ENCODE results near the gene DEPP1.

DEPP1 gene

GRCh38 chr10:44937196-44938005 is 41.2 kb downstream of the DEPP1 start:
- H3K4me1 ChIP-seq (ENCODE audit: control insufficient read depth, low read length) = peaks cover 9% of the 10 kb centered on the region
- H4K20me1 ChIP-seq (ENCODE audit: control insufficient read depth, insufficient read depth, low read depth, low read length) = no peaks in the 10 kb centered on the region
- no peaks in the 10 kb centered on the region for H3F3A ChIP-seq (ENCODE audit: control insufficient read depth, insufficient read depth)
- H3K79me2 ChIP-seq (ENCODE audit: control insufficient read depth, low read length) = no peaks in the 10 kb centered on the region
- H3K27ac ChIP-seq (ENCODE audit: low read depth, low read length) = no peak overlapping the region
- H3K4me3 ChIP-seq (ENCODE audit: low read length) = no peak overlapping the region
- H3K9me3 ChIP-seq (ENCODE audit: control insufficient read depth, insufficient read depth, low read length) = no peaks in the 10 kb centered on the region
- H3K9me2 ChIP-seq (replicated peaks; ENCODE audit: control insufficient read depth, low read length) = no peaks in the 10 kb centered on the region
- no peaks in the 10 kb centered on the region for H3K36me3 ChIP-seq (ENCODE audit: control insufficient read depth, low read length)
- no peak overlapping the region for H3K4me2 ChIP-seq (ENCODE audit: low read length)
- H3K27me3 ChIP-seq (ENCODE audit: control insufficient read depth, low read length) = peaks cover 6% of the 10 kb centered on the region; the same call in 1 of the 2 replicates
- TF ChIP-seq EZH2phosphoT487 (IDR thresholded peaks at IDR 0.05; ENCODE audit: borderline replicate concordance, low read length) = no peak
- TF ChIP-seq CTCF (IDR thresholded peaks at IDR 0.05; ENCODE audit: low read depth, low read length, poor library complexity, severe bottlenecking) = no peak

- Histone ChIP-seq H3K27me3 (ENCODE audit: control insufficient read depth, low read length) (peaks cover 3% of the 10 kb centered on the region; the same call in 1 of the 2 replicates), H3K4me1 (ENCODE audit: control insufficient read depth, low read length) (peaks cover 9% of the 10 kb centered on the region), H3F3A (ENCODE audit: control insufficient read depth, insufficient read depth) (no peaks in the 10 kb centered on the region), H3K4me3 (ENCODE audit: low read length) (no peak overlapping the region), H3K36me3 (ENCODE audit: control insufficient read depth, low read length) (no peaks in the 10 kb centered on the region), H3K4me2 (ENCODE audit: low read length) (no peak overlapping the region), H3K9me3 (ENCODE audit: control insufficient read depth, insufficient read depth, low read length) (no peaks in the 10 kb centered on the region), H4K20me1 (ENCODE audit: control insufficient read depth, insufficient read depth, low read depth, low read length) (no peaks in the 10 kb centered on the region), H3K27ac (ENCODE audit: low read depth, low read length) (no peak overlapping the region), H3K79me2 (ENCODE audit: control insufficient read depth, low read length) (no peaks in the 10 kb centered on the region), H3K9me2 (replicated peaks; ENCODE audit: control insufficient read depth, low read length) (no peaks in the 10 kb centered on the region)
- TF ChIP-seq EZH2phosphoT487 (IDR thresholded peaks at IDR 0.05; ENCODE audit: borderline replicate concordance, low read length) (no peak), CTCF (IDR thresholded peaks at IDR 0.05; ENCODE audit: low read depth, low read length, poor library complexity, severe bottlenecking) (no peak)
These were observed 42.2 kb downstream of the DEPP1 start for GRCh38 chr10:44936314-44936975.

GRCh38 chr10:44935966-44936295 is 42.7 kb downstream of the DEPP1 start:
- no peak overlapping the region for H3K4me2 ChIP-seq (ENCODE audit: low read length)
- no peaks in the 10 kb centered on the region for H3F3A ChIP-seq (ENCODE audit: control insufficient read depth, insufficient read depth)
- peaks cover 3% of the 10 kb centered on the region; the same call in 1 of the 2 replicates for H3K27me3 ChIP-seq (ENCODE audit: control insufficient read depth, low read length)
- H4K20me1 ChIP-seq (ENCODE audit: control insufficient read depth, insufficient read depth, low read depth, low read length) = no peaks in the 10 kb centered on the region
- no peak overlapping the region for H3K4me3 ChIP-seq (ENCODE audit: low read length)
- peaks cover 9% of the 10 kb centered on the region for H3K4me1 ChIP-seq (ENCODE audit: control insufficient read depth, low read length)
- H3K36me3 ChIP-seq (ENCODE audit: control insufficient read depth, low read length) = no peaks in the 10 kb centered on the region
- H3K27ac ChIP-seq (ENCODE audit: low read depth, low read length) = no peak overlapping the region
- no peaks in the 10 kb centered on the region for H3K9me2 ChIP-seq (replicated peaks; ENCODE audit: control insufficient read depth, low read length)
- H3K79me2 ChIP-seq (ENCODE audit: control insufficient read depth, low read length) = no peaks in the 10 kb centered on the region
- H3K9me3 ChIP-seq (ENCODE audit: control insufficient read depth, insufficient read depth, low read length) = no peaks in the 10 kb centered on the region
- TF ChIP-seq EZH2phosphoT487 (IDR thresholded peaks at IDR 0.05; ENCODE audit: borderline replicate concordance, low read length) (no peak), CTCF (IDR thresholded peaks at IDR 0.05; ENCODE audit: low read depth, low read length, poor library complexity, severe bottlenecking) (no peak)
